Measurements from ENCODE around the gene AGRP. TPM values are rescaled to one million over a fixed set of nuclear protein-coding genes. Genes with fewer than 3 reads are reported as not detected.
"Not testable (repeated sequence)": the region's sequence is repeated elsewhere in the genome, so short reads cannot be mapped to it uniquely, and the experiment has no call there.

AGRP gene
- total RNA-seq, 4 donors from 2014 or later, result not detected

DNA sequence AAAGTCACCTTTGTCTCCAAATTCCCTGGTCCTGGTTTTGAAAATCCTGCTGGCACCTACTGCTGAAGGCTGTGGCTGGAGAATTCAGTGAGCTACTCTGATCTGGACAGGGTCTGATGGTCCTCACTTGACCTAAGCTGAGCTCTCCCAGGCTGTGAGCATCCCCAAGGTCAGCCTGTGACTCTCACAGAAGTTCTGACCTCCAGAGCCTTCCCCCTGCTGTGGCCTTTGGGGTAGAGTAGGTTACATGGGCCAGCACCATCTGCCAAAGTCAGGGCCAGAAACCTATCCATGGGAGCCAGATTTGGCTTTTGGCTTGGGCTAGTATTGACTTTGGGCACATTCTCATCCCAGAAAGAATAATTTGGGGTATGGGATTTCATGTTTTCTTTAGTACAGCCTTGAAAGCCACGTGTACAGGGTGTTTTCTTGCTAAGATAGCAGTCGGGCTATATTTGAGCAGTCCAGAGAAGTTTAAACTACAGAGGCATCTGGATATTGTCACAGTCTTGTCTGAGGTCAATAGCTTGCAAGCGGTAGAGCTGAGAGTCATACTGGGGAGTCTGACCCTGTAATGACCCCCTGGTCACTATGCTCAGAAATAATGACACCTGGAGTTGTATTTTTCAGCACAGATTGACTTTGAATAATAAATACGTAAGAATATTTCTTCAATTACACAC, 6.2 kb upstream of the AGRP start:
- H3K4me3 ChIP-seq, result no peak overlapping the region
- TF ChIP-seq POLR2AphosphoS5 (IDR thresholded peaks at IDR 0.05), result peak in 1 of 2 donors; percentile 15
- no peak for TF ChIP-seq POLR2A (IDR thresholded peaks at IDR 0.05; ENCODE audit: low read depth)
- intact Hi-C loops (cut with DNase I), result no loop called here
- H3K9me3 ChIP-seq, result no peaks in the 10 kb centered on the region
- H3K36me3 ChIP-seq, result peaks cover 0 to 20% (median 9%) of the 10 kb centered on the region in 4 donors
- no peaks in the 10 kb centered on the region for H3K27me3 ChIP-seq
- H3K27ac ChIP-seq (replicated peaks in 1 of 4), result peak overlapping the region; percentile 46 to 76 (median 54)
- peaks cover 17 to 35% (median 24%) of the 10 kb centered on the region in 4 donors for H3K4me1 ChIP-seq
- no peak for DNase-seq (ENCODE audit: extremely low spot score)
- WGBS, result 39% methylated on average over 4 of the region's 4 CpGs

- intact Hi-C loops (cut with DNase I); H3K9me3 ChIP-seq; H3K4me3 ChIP-seq; DNase-seq (ENCODE audit: extremely low spot score); H3K27ac ChIP-seq (replicated peaks in 1 of 4); H3K27me3 ChIP-seq: not testable (repeated sequence)
- WGBS, result 82% methylated on average over 4 of the region's 4 CpGs
- H3K4me1 ChIP-seq, result peaks cover 24 to 45% (median 28%) of the 10 kb centered on the region in 4 donors
- H3K36me3 ChIP-seq, result peaks cover 0 to 24% (median 16%) of the 10 kb centered on the region in 4 donors
Measured at GRCh38 chr16:67487561-67487960, 4.2 kb upstream of the AGRP start.

GRCh38 chr16:67486805-67487204, 3.5 kb upstream of the AGRP start:
- 38% methylated on average over 3 of the region's 3 CpGs for WGBS
- H3K9me3 ChIP-seq, result no peaks in the 10 kb centered on the region
- peaks cover 30 to 48% (median 35%) of the 10 kb centered on the region in 4 donors for H3K4me1 ChIP-seq
- H3K27ac ChIP-seq (replicated peaks in 1 of 4), result no peak overlapping the region
- intact Hi-C loops (cut with DNase I), result no loop called here
- no peak for TF ChIP-seq EP300 (IDR thresholded peaks at IDR 0.05)
- no peak for TF ChIP-seq POLR2A (IDR thresholded peaks at IDR 0.05; ENCODE audit: low read depth)
- no peak for TF ChIP-seq POLR2AphosphoS5 (IDR thresholded peaks at IDR 0.05)
- TF ChIP-seq, protein P1, sequence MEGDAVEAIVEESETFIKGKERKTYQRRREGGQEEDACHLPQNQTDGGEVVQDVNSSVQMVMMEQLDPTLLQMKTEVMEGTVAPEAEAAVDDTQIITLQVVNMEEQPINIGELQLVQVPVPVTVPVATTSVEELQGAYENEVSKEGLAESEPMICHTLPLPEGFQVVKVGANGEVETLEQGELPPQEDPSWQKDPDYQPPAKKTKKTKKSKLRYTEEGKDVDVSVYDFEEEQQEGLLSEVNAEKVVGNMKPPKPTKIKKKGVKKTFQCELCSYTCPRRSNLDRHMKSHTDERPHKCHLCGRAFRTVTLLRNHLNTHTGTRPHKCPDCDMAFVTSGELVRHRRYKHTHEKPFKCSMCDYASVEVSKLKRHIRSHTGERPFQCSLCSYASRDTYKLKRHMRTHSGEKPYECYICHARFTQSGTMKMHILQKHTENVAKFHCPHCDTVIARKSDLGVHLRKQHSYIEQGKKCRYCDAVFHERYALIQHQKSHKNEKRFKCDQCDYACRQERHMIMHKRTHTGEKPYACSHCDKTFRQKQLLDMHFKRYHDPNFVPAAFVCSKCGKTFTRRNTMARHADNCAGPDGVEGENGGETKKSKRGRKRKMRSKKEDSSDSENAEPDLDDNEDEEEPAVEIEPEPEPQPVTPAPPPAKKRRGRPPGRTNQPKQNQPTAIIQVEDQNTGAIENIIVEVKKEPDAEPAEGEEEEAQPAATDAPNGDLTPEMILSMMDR (IDR thresholded peaks at IDR 0.05), result no peak
- no peak for DNase-seq (ENCODE audit: extremely low spot score)
- H3K36me3 ChIP-seq, result peaks cover 0 to 17% (median 16%) of the 10 kb centered on the region in 4 donors
- H3K27me3 ChIP-seq, result no peaks in the 10 kb centered on the region
- H3K4me3 ChIP-seq, result no peak overlapping the region

DNA sequence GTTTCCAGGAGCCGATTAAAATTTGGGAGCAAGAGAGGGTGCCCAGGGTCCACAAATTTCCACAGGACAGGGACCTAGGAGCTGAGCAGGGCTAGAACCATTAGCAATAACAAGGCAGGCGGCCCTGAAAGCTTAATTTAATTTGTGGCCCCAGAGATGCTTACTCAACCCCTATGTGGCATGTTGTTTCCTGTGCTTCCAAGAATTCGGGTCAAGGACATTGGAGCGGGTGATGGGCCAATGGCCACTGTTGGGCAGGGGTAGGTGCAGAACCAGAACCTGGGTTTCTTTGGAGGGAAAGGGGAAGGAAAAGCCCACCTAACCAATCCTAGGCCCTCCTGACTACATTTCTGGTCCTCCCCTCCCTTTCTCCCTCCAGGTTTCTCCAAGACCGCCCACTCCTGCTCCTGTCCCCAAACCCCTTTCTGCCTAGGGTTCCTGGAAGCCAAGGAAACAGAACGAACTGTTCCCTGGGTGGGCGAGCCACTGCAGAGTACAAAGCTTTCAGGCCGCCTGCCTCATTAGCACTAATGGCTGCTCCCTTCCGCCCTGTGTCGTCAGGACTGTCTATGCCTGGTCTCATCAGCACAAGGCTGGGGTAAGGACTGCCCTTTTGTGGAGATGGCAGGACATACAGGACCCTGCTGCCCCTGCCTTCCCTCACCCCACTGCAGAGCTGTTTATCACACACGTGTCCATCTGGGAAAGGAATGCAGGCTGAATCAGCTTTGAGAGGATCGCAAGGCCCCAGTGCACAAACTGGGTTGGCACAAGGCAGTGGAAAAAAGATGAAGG, 581 bp upstream of the AGRP start:
- no peak overlapping the region for H3K4me3 ChIP-seq
- TF ChIP-seq POLR2AphosphoS5 (IDR thresholded peaks at IDR 0.05) (no peak), EP300 (IDR thresholded peaks at IDR 0.05) (no peak), POLR2A (IDR thresholded peaks at IDR 0.05; ENCODE audit: low read depth) (no peak)
- TF ChIP-seq, protein P1 (IDR thresholded peaks at IDR 0.05), result no peak
- intact Hi-C loops (cut with DNase I), result loop anchor here (5.0 kb wide), 1 partner anchor 33 kb away; no protein-coding TSS in a partner anchor
- no peak for DNase-seq (ENCODE audit: extremely low spot score)
- 92% methylated on average over 12 of the region's 12 CpGs for WGBS
- H3K27me3 ChIP-seq, result no peaks in the 10 kb centered on the region
- peaks cover 0 to 17% (median 16%) of the 10 kb centered on the region in 4 donors for H3K36me3 ChIP-seq
- peak overlapping the region in 1 of 4 donors; percentile 1 for H3K27ac ChIP-seq (replicated peaks in 1 of 4)
- no peaks in the 10 kb centered on the region for H3K9me3 ChIP-seq
- H3K4me1 ChIP-seq, result peaks cover 30 to 49% (median 39%) of the 10 kb centered on the region in 4 donors

- intact Hi-C loops (cut with DNase I), result loop anchor here (5.0 kb wide), 1 partner anchor 35 kb away; no protein-coding TSS in a partner anchor
- H3K36me3 ChIP-seq, result peaks cover 0 to 17% (median 16%) of the 10 kb centered on the region in 4 donors
- H3K9me3 ChIP-seq, result no peaks in the 10 kb centered on the region
- no peak for TF ChIP-seq EP300 (IDR thresholded peaks at IDR 0.05)
- no peak for TF ChIP-seq POLR2A (IDR thresholded peaks at IDR 0.05; ENCODE audit: low read depth)
- TF ChIP-seq POLR2AphosphoS5 (IDR thresholded peaks at IDR 0.05), result no peak
- TF ChIP-seq, protein P1 (IDR thresholded peaks at IDR 0.05), result no peak
- H3K27ac ChIP-seq (replicated peaks in 1 of 4), result peak overlapping the region; percentile 92 to 97 (median 95)
- H3K27me3 ChIP-seq, result no peaks in the 10 kb centered on the region
- no peak for DNase-seq (ENCODE audit: extremely low spot score)
- peaks cover 32 to 58% (median 51%) of the 10 kb centered on the region in 4 donors for H3K4me1 ChIP-seq
- H3K4me3 ChIP-seq, result peak overlapping the region; percentile 85 to 97 (median 90)
- WGBS, result 71% methylated on average over 16 of the region's 25 CpGs
Measured at GRCh38 chr16:67482233-67482924, 968 bp downstream of the AGRP start.
